ENCODE measurements around the gene KCNQ1.

KCNQ1 gene

DNA sequence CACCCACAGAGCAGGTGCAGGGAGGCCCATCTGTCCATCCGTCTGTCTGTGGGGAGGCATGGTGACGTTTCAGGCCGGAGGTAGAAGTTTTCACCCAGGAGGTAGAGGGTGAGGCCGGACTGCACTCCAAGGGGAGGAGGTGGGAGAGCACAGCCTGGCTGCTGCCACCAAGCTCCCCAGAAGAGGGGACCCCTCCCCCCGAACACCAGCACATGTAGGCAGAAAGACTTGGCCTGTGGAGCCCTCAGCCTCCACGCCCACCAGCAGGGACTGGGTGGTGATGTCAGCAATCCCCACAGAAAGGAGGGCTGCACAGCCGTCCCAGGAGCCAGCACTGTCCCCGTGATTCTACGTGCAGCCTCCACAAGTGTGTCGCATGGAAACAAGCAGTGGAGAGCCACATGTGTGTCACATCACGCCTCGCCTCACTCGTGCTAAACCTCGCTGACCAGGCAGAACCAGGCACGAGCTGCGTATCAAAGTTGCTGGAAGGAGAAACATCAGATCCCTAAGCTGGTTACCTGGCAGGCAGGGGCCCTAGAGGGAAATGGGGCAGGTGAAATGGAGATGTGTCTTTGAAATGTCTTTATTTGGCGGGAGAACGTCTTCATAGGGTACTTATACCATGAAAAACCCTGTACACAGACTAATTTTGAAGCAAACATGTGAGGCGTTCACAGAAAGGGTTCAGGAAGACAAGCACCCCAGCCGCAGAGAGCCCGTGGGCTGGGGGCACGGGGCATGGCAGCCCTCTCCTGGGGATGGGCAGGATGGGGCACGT lies 391.7 kb downstream of the KCNQ1 start:
- H3K27me3 ChIP-seq (ENCODE audit: control insufficient read depth in 1 of 2, insufficient read depth in 1 of 2, low read length in 2 of 2): peaks cover 0 to 34% of the 10 kb centered on the region in 2 experiments
- H4K8ac ChIP-seq (ENCODE audit: low read length): no peak overlapping the region
- no peak overlapping the region for H3K4ac ChIP-seq (ENCODE audit: low read depth in 1 of 2, low read length in 2 of 2)
- H4K91ac ChIP-seq (ENCODE audit: low read length): peak overlapping the region; percentile 35
- peaks cover 0 to 2% of the 10 kb centered on the region in 2 experiments for H3K36me3 ChIP-seq (ENCODE audit: control insufficient read depth in 1 of 2, insufficient read depth in 2 of 2, low read depth in 1 of 2, low read length in 2 of 2)
- H2AK5ac ChIP-seq (ENCODE audit: low read length, severe bottlenecking): no peak overlapping the region
- H3K4me1 ChIP-seq (ENCODE audit: control insufficient read depth, insufficient read depth, low read depth, low read length): peaks cover 33% of the 10 kb centered on the region
- no peak overlapping the region for H3K9ac ChIP-seq (ENCODE audit: low read length)
- peak overlapping the region; percentile 23 to 30 for H2BK12ac ChIP-seq (ENCODE audit: low read length in 2 of 2)
- H3K9me3 ChIP-seq (ENCODE audit: control insufficient read depth, low read length): no peaks in the 10 kb centered on the region
- H3K79me1 ChIP-seq (replicated peaks; ENCODE audit: low read length, poor library complexity, severe bottlenecking): no peaks in the 10 kb centered on the region
- peak overlapping the region in 1 of 2 experiments; percentile 5 for H3K18ac ChIP-seq (ENCODE audit: low read depth in 1 of 2, low read length in 2 of 2)
- no peak overlapping the region for H3K27ac ChIP-seq (ENCODE audit: low read length, poor library complexity, severe bottlenecking)
- DNase-seq: no peak
- no peak overlapping the region for H2BK5ac ChIP-seq (ENCODE audit: low read depth, low read length, poor library complexity, severe bottlenecking)
- H3K4me3 ChIP-seq (ENCODE audit: insufficient read depth in 1 of 2, low read depth in 1 of 2, low read length in 2 of 2): no peak overlapping the region
- H2AFZ ChIP-seq (ENCODE audit: low read depth, low read length): no peak overlapping the region
- H3K14ac ChIP-seq (ENCODE audit: low read length in 2 of 2): no peak overlapping the region
- no peak overlapping the region for H2BK15ac ChIP-seq (ENCODE audit: low read depth, poor library complexity, severe bottlenecking)
- WGBS: 93% methylated on average over 22 of the region's 23 CpGs
- H3K4me2 ChIP-seq (ENCODE audit: low read length, poor library complexity, severe bottlenecking): no peak overlapping the region
- no peak overlapping the region for H2BK120ac ChIP-seq (ENCODE audit: low read depth, low read length)
- no peak overlapping the region for H3K23ac ChIP-seq (ENCODE audit: low read length in 2 of 2)

DNA sequence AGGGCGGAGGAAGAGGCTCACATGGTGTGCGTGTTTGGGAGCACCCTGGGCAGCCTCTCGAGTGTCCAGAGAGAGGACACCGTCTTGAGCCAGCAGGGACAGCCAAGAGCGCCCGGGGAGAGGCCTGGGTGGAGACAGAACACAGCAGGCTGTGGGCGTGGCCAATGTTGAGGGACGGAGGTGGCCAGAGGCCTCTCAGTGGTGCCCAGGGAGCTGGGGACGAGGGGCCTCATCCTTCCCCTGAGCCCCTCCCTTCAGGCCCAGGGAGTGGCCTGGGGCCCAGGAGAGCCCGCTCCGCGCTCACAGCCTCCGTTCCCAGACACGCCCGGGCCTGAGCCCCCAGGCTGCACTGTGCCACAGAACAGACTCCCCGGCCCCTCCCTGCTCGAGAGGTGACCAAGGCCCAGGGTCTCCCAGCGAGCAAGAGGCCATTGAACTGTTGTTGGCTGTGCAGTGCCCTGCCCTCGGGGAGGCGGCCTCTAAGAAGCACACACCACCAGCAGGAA lies 392.3 kb downstream of the KCNQ1 start:
- Histone ChIP-seq H3K4me2 (ENCODE audit: low read length, poor library complexity, severe bottlenecking) (no peak overlapping the region), H3K9ac (ENCODE audit: low read length) (no peak overlapping the region), H3K9me3 (ENCODE audit: control insufficient read depth, low read length) (no peaks in the 10 kb centered on the region), H3K79me1 (replicated peaks; ENCODE audit: low read length, poor library complexity, severe bottlenecking) (no peaks in the 10 kb centered on the region), H2BK15ac (ENCODE audit: low read depth, poor library complexity, severe bottlenecking) (peak overlapping the region; percentile 31), H2AFZ (ENCODE audit: low read depth, low read length) (peak overlapping the region; percentile 16), H2BK120ac (ENCODE audit: low read depth, low read length) (no peak overlapping the region), H3K14ac (ENCODE audit: low read length in 2 of 2) (no peak overlapping the region), H2BK5ac (ENCODE audit: low read depth, low read length, poor library complexity, severe bottlenecking) (no peak overlapping the region), H2BK12ac (ENCODE audit: low read length in 2 of 2) (peak overlapping the region in 1 of 2 experiments; percentile 65), H3K4ac (ENCODE audit: low read depth in 1 of 2, low read length in 2 of 2) (peak overlapping the region in 1 of 2 experiments; percentile 60), H3K23ac (ENCODE audit: low read length in 2 of 2) (no peak overlapping the region), H3K36me3 (ENCODE audit: control insufficient read depth in 1 of 2, insufficient read depth in 2 of 2, low read depth in 1 of 2, low read length in 2 of 2) (no peaks in the 10 kb centered on the region), H4K91ac (ENCODE audit: low read length) (peak overlapping the region; percentile 60), H4K8ac (ENCODE audit: low read length) (peak overlapping the region; percentile 74), H3K4me3 (ENCODE audit: insufficient read depth in 1 of 2, low read depth in 1 of 2, low read length in 2 of 2) (no peak overlapping the region), H2AK5ac (ENCODE audit: low read length, severe bottlenecking) (no peak overlapping the region), H3K4me1 (ENCODE audit: control insufficient read depth, insufficient read depth, low read depth, low read length) (peaks cover 33% of the 10 kb centered on the region), H3K27ac (ENCODE audit: low read length, poor library complexity, severe bottlenecking) (no peak overlapping the region), H3K18ac (ENCODE audit: low read depth in 1 of 2, low read length in 2 of 2) (peak overlapping the region; percentile 25 to 95), H3K27me3 (ENCODE audit: control insufficient read depth in 1 of 2, insufficient read depth in 1 of 2, low read length in 2 of 2) (peaks cover 0 to 34% of the 10 kb centered on the region in 2 experiments)
- 47% methylated on average over 20 of the region's 20 CpGs for WGBS
- peak; percentile 81 for DNase-seq

DNA sequence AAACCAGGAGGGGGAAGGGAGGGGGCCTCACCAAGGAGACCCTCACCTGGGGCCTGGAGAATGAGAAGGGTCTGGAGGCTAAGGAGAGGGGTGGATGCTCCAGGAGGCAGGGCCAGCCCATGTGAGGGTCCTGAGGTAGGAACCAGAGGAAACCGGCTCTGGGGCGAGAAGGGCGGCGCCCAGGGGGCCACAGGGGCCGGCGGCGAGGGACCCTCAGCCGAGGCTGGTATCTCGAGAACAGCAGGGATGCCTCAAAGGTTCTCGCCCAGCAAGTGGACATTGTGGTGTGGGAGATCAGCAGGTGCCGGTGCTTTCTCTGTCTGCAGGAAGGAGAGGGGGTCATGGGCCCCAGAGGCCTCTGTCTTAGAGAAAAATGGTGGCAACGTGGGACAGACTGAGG lies 392.8 kb downstream of the KCNQ1 start:
- Histone ChIP-seq H2BK12ac (ENCODE audit: low read length in 2 of 2) (peak overlapping the region in 1 of 2 experiments; percentile 65), H3K79me1 (replicated peaks; ENCODE audit: low read length, poor library complexity, severe bottlenecking) (no peaks in the 10 kb centered on the region)
- WGBS: 83% methylated on average over 12 of the region's 12 CpGs

DNA sequence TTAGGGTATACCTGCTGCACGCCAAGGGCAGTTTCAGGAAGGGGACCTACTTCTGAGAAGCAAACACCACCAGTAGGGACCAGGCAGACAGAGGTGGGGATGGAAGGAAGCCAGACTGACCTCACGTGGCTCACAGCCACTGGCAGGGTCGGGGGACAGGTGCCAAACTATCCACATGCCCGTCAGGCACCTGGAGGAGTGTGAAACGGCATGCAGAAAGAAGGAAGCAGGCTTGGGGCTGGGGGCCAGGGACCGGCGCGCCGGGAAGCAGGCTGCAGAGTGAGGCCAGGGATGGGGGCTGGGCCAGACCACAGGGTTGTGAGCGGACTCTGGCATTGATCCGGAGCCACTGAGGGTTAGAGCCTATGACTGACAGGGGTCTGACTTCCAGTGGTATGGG lies 393.3 kb downstream of the KCNQ1 start:
- no peak for DNase-seq
- H3K4me3 ChIP-seq (ENCODE audit: insufficient read depth in 1 of 2, low read depth in 1 of 2, low read length in 2 of 2): no peak overlapping the region
- no peak overlapping the region for H2AK5ac ChIP-seq (ENCODE audit: low read length, severe bottlenecking)
- H4K8ac ChIP-seq (ENCODE audit: low read length): no peak overlapping the region
- no peak overlapping the region for H2BK120ac ChIP-seq (ENCODE audit: low read depth, low read length)
- peak overlapping the region; percentile 37 for H2BK15ac ChIP-seq (ENCODE audit: low read depth, poor library complexity, severe bottlenecking)
- H4K91ac ChIP-seq (ENCODE audit: low read length): peak overlapping the region; percentile 40
- no peak overlapping the region for H3K4me2 ChIP-seq (ENCODE audit: low read length, poor library complexity, severe bottlenecking)
- H3K9ac ChIP-seq (ENCODE audit: low read length): no peak overlapping the region
- H3K23ac ChIP-seq (ENCODE audit: low read length in 2 of 2): no peak overlapping the region
- no peak overlapping the region for H3K27ac ChIP-seq (ENCODE audit: low read length, poor library complexity, severe bottlenecking)
- WGBS: 83% methylated on average over 11 of the region's 11 CpGs
- H3K27me3 ChIP-seq (ENCODE audit: control insufficient read depth in 1 of 2, insufficient read depth in 1 of 2, low read length in 2 of 2): peaks cover 0 to 34% of the 10 kb centered on the region in 2 experiments
- H3K14ac ChIP-seq (ENCODE audit: low read length in 2 of 2): no peak overlapping the region
- H3K9me3 ChIP-seq (ENCODE audit: control insufficient read depth, low read length): no peaks in the 10 kb centered on the region
- no peak overlapping the region for H2AFZ ChIP-seq (ENCODE audit: low read depth, low read length)
- H3K4ac ChIP-seq (ENCODE audit: low read depth in 1 of 2, low read length in 2 of 2): no peak overlapping the region
- no peak overlapping the region for H3K18ac ChIP-seq (ENCODE audit: low read depth in 1 of 2, low read length in 2 of 2)
- H3K79me1 ChIP-seq (replicated peaks; ENCODE audit: low read length, poor library complexity, severe bottlenecking): no peaks in the 10 kb centered on the region
- H2BK12ac ChIP-seq (ENCODE audit: low read length in 2 of 2): no peak overlapping the region
- no peaks in the 10 kb centered on the region for H3K36me3 ChIP-seq (ENCODE audit: control insufficient read depth in 1 of 2, insufficient read depth in 2 of 2, low read depth in 1 of 2, low read length in 2 of 2)
- peaks cover 32% of the 10 kb centered on the region for H3K4me1 ChIP-seq (ENCODE audit: control insufficient read depth, insufficient read depth, low read depth, low read length)
- H2BK5ac ChIP-seq (ENCODE audit: low read depth, low read length, poor library complexity, severe bottlenecking): no peak overlapping the region

More for the DNA sequence above, 392.8 kb downstream of the KCNQ1 start:
- DNase-seq: no peak
- H3K14ac ChIP-seq (ENCODE audit: low read length in 2 of 2): no peak overlapping the region
- no peak overlapping the region for H3K4me3 ChIP-seq (ENCODE audit: insufficient read depth in 1 of 2, low read depth in 1 of 2, low read length in 2 of 2)
- H3K4ac ChIP-seq (ENCODE audit: low read depth in 1 of 2, low read length in 2 of 2): peak overlapping the region in 1 of 2 experiments; percentile 60
- H4K8ac ChIP-seq (ENCODE audit: low read length): peak overlapping the region; percentile 74
- H3K23ac ChIP-seq (ENCODE audit: low read length in 2 of 2): no peak overlapping the region
- H2BK15ac ChIP-seq (ENCODE audit: low read depth, poor library complexity, severe bottlenecking): no peak overlapping the region
- peak overlapping the region; percentile 60 for H4K91ac ChIP-seq (ENCODE audit: low read length)
- H3K4me2 ChIP-seq (ENCODE audit: low read length, poor library complexity, severe bottlenecking): no peak overlapping the region
- H2BK120ac ChIP-seq (ENCODE audit: low read depth, low read length): no peak overlapping the region
- peaks cover 0 to 34% of the 10 kb centered on the region in 2 experiments for H3K27me3 ChIP-seq (ENCODE audit: control insufficient read depth in 1 of 2, insufficient read depth in 1 of 2, low read length in 2 of 2)
- no peaks in the 10 kb centered on the region for H3K9me3 ChIP-seq (ENCODE audit: control insufficient read depth, low read length)
- H3K18ac ChIP-seq (ENCODE audit: low read depth in 1 of 2, low read length in 2 of 2): peak overlapping the region; percentile 25 to 95
- H3K4me1 ChIP-seq (ENCODE audit: control insufficient read depth, insufficient read depth, low read depth, low read length): peaks cover 32% of the 10 kb centered on the region
- no peak overlapping the region for H2AFZ ChIP-seq (ENCODE audit: low read depth, low read length)
- no peak overlapping the region for H3K9ac ChIP-seq (ENCODE audit: low read length)
- H3K27ac ChIP-seq (ENCODE audit: low read length, poor library complexity, severe bottlenecking): no peak overlapping the region
- H2AK5ac ChIP-seq (ENCODE audit: low read length, severe bottlenecking): no peak overlapping the region
- H2BK5ac ChIP-seq (ENCODE audit: low read depth, low read length, poor library complexity, severe bottlenecking): no peak overlapping the region
- no peaks in the 10 kb centered on the region for H3K36me3 ChIP-seq (ENCODE audit: control insufficient read depth in 1 of 2, insufficient read depth in 2 of 2, low read depth in 1 of 2, low read length in 2 of 2)

Data from mesenchymal stem cell (in vitro differentiated cells and primary cell).